K562 (cell line): Measurements from ENCODE around the gene ZNF853. TPM values are rescaled to one million over a fixed set of nuclear protein-coding genes. Genes with fewer than 3 reads are reported as not detected.

Source experiments
- ATAC-seq: fragments of 200-7000 bp; cut with Tn5 transposase; 3 replicates; pipeline ENCODE4 v1.9.1; 2020; ENCODE audit warnings: moderate library complexity
- BruUV-seq: library from RNA; stranded (reverse); fragments of 400-500 nt; replicated peaks from 2 replicates; lab custom pipeline; 2021; lab: Mats Ljungman, UMichigan
- CTCF ChIA-PET: fragments of 300-600 bp; formaldehyde crosslinking; extraction: SDS; loops from one replicate; lab custom pipeline; 2021; ENCODE audit warnings: low intra/inter-chr PET ratio; lab: Yijun Ruan, JAX
- POLR2A ChIA-PET: fragments of 300-600, 350-650 bp; sonication (Branson Sonifier 250); formaldehyde crosslinking; extraction: SDS; loops from one replicate; lab custom pipeline; 2021; ENCODE audit warnings: antibody characterized with exemption, inconsistent platforms; lab: Yijun Ruan, JAX
- DNase-seq, 4 experiments: peaks; one replicate each; pipeline versions ENCODE4 v3.0.0 to v3.0.0-alpha.2; 2011 to 2018; ENCODE audit warnings: low spot score in 3 of 4, mixed read lengths in 3 of 4; ENCODE audit errors: extremely low read depth in 1 of 4
- FAIRE-seq: peaks from 2 replicates; lab custom pipeline; 2011; peaks lifted over from hg19 to GRCh38; lab: Jason Lieb, UNC
- H2AFZ ChIP-seq: 2 replicates; pipeline ENCODE4 v1.6.0; 2011; ENCODE audit warnings: low read depth, low read length, control low read depth, inconsistent platforms
- H3K27ac ChIP-seq: fragments of 200-600 bp; 3 replicates; pipeline ENCODE4 v1.8.0; 2011; ENCODE audit warnings: low read depth, mild to moderate bottlenecking, control low read depth, inconsistent platforms, low read length, moderate library complexity, mixed read lengths; ENCODE audit errors: extremely low read depth
- H3K27me3 ChIP-seq, 2 experiments: fragments of 300-600 bp in 1 of 2; 2 replicates in 1 of 2; 3 replicates in 1 of 2; pipeline versions ENCODE4 v1.6.0 to v1.8.0; 2011; ENCODE audit warnings: inconsistent platforms in 2 of 2, low read length in 2 of 2, mild to moderate bottlenecking in 1 of 2, mixed read lengths in 1 of 2, moderate library complexity in 1 of 2; ENCODE audit not compliant: control insufficient read depth in 2 of 2, insufficient read depth in 2 of 2
- H3K36me3 ChIP-seq: fragments of 300-600 bp; 3 replicates; pipeline ENCODE4 v1.8.0; 2011; ENCODE audit warnings: mild to moderate bottlenecking, low read length, inconsistent platforms; ENCODE audit not compliant: control insufficient read depth, insufficient read depth
- H3K4me1 ChIP-seq, 2 experiments: fragments of 200-600 bp in 1 of 2; replicated peaks in 1 of 2; 2 replicates in 1 of 2; 3 replicates in 1 of 2; pipeline versions ENCODE4 v1.5.1 to v1.8.0; 2011; ENCODE audit warnings: inconsistent platforms in 2 of 2, low read length in 2 of 2, mild to moderate bottlenecking in 1 of 2, mixed read lengths in 1 of 2, moderate library complexity in 1 of 2; ENCODE audit not compliant: control insufficient read depth in 2 of 2, insufficient read depth in 2 of 2
- H3K4me2 ChIP-seq: 2 replicates; pipeline ENCODE4 v1.6.1; 2011; ENCODE audit warnings: low read length, control low read depth, inconsistent platforms, mixed read lengths; ENCODE audit not compliant: insufficient read depth
- H3K4me3 ChIP-seq: fragments of 200-600 bp; sonication (generic), shearing (Covaris generic); 2 replicates; pipeline ENCODE4 v1.5.1; 2016; ENCODE audit warnings: control low read depth, inconsistent platforms
- H3K79me2 ChIP-seq: fragments of 200-600 bp; 3 replicates; pipeline ENCODE4 v1.8.0; 2011; ENCODE audit warnings: low read length, inconsistent platforms; ENCODE audit not compliant: control insufficient read depth, insufficient read depth
- H3K9ac ChIP-seq, 2 experiments: 2 replicates each; pipeline versions ENCODE4 v1.6.0 to v1.6.1; 2011; ENCODE audit warnings: low read depth in 2 of 2, low read length in 2 of 2, control low read depth in 1 of 2, inconsistent platforms in 1 of 2, mild to moderate bottlenecking in 1 of 2, mixed read lengths in 1 of 2; ENCODE audit not compliant: insufficient read depth in 1 of 2
- H3K9me1 ChIP-seq: one replicate; pipeline ENCODE4 v1.6.0; 2011; ENCODE audit warnings: inconsistent platforms, mild to moderate bottlenecking, low read length, moderate library complexity; ENCODE audit not compliant: control insufficient read depth, insufficient read depth
- H3K9me3 ChIP-seq: replicated peaks from 2 replicates; pipeline ENCODE4 v1.5.1; 2011; ENCODE audit warnings: low read depth, low read length, inconsistent platforms; ENCODE audit not compliant: control insufficient read depth, insufficient read depth
- H4K20me1 ChIP-seq: replicated peaks from 2 replicates; pipeline ENCODE4 v1.6.1; 2011; ENCODE audit warnings: low read length, inconsistent platforms, mixed read lengths; ENCODE audit not compliant: control insufficient read depth, insufficient read depth
- ETV6 ChIP-seq, 3 experiments: fragments of 150-350 bp in 1 of 3; sonication (generic) in 1 of 3; formaldehyde crosslinking in 1 of 3; IDR thresholded peaks; 2 replicates each; pipeline versions ENCODE4 v1.6.1 to v1.8.0; 2014 to 2022; ENCODE audit warnings: borderline replicate concordance in 2 of 3, low read depth in 2 of 3, antibody characterized with exemption in 1 of 3, low read length in 1 of 3, mild to moderate bottlenecking in 1 of 3, missing genetic modification reagents in 1 of 3
- HDAC3 ChIP-seq: fragments of 450-650 bp; IDR thresholded peaks from 2 replicates; pipeline ENCODE4 v1.6.1; 2018; ENCODE audit warnings: borderline replicate concordance, mild to moderate bottlenecking, moderate library complexity; ENCODE audit not compliant: partially characterized antibody
- MAFG ChIP-seq: fragments of 450-650 bp; conservative IDR thresholded peaks from 2 replicates; pipeline ENCODE4 v1.6.1; 2016; ENCODE audit warnings: missing genetic modification characterization, missing compliant biosample characterization
- MED1 ChIP-seq: sonication (generic); formaldehyde crosslinking; IDR thresholded peaks from 2 replicates; pipeline ENCODE4 v1.8.1; 2023; ENCODE audit warnings: missing genetic modification reagents, borderline replicate concordance
- NKRF ChIP-seq: fragments of 450-650 bp; IDR thresholded peaks from 2 replicates; pipeline ENCODE4 v1.6.1; 2016; ENCODE audit warnings: borderline replicate concordance
- XRCC4 ChIP-seq: IDR thresholded peaks from one replicate; pipeline ENCODE4 v1.6.1; 2011; ENCODE audit not compliant: insufficient read depth, insufficient read length; ENCODE audit errors: extremely low read depth
- ZNF121 ChIP-seq: sonication (generic); formaldehyde crosslinking; conservative IDR thresholded peaks from 2 replicates; pipeline ENCODE4 v1.8.0; 2022; ENCODE audit warnings: missing genetic modification reagents
- ZNF24 ChIP-seq: fragments of 450-650 bp; IDR thresholded peaks from 2 replicates; pipeline ENCODE4 v1.6.1; 2016
- ZNF253 ChIP-seq: fragments of 250-450 bp; sonication (Bioruptor Pico); conservative IDR thresholded peaks from 2 replicates; pipeline ENCODE4 v1.6.1; 2021; ENCODE audit warnings: mild to moderate bottlenecking
- WGBS: fragments of 100-300 bp; shearing (Covaris generic); methylation state at CpG from one replicate; pipeline ENCODE4 v1.1.6; 2016; ENCODE audit warnings: low coverage, mixed read lengths; ENCODE audit not compliant: insufficient coverage; ENCODE audit errors: missing lambda C conversion rate; 5-methylcytosine and 5-hydroxymethylcytosine counted together
- in situ Hi-C: fragments of 300-500 bp; cut with MboI; formaldehyde crosslinking; loops from 4 replicates; pipeline ENCODE4 v1.15.0; 2018; ENCODE audit warnings: inconsistent platforms, mixed read lengths
- intact Hi-C: fragments of 100-400 bp; cut with micrococcal nuclease; formaldehyde crosslinking; loops from 2 replicates; pipeline ENCODE4 v1.14.2; 2022
- polyA plus RNA-seq, 8 experiments: library from polyadenylated mRNA; depleted of rRNA in 4 of 8; stranded (reverse) in 5 of 8; unstranded in 3 of 8; fragments of >200 nt; fragmentation: Nextera tagmentation in 2 of 8; fragmentation: Illumina TruSeq in 1 of 8; extraction: Ambion mirVana in 2 of 8; extraction: Trizol in 1 of 8; gene quantifications; 2 replicates each; pipeline versions ENCODE4 v1.2.1 to v1.2.3, GENCODE V29; 2011 to 2014; ENCODE audit warnings: inconsistent platforms in 1 of 8, missing spikeins in 1 of 8
- total RNA-seq, 7 experiments: library from RNA; depleted of rRNA in 6 of 7; stranded (reverse); fragments of >200 nt in 6 of 7; fragmentation: Illumina TruSeq in 2 of 7; extraction: Trizol in 2 of 7; gene quantifications; 2 replicates each; pipeline versions ENCODE4 v1.2.1 to v1.2.3, GENCODE V29; 2011 to 2021; ENCODE audit warnings: low replicate concordance in 1 of 7

ZNF853 gene
- total and polyA plus RNA-seq, 9 of the 15 experiments (the other 6 are each of a cell fraction or from before 2014, with no cell fraction given) = 0.03 TPM; not detected in 8

DNA sequence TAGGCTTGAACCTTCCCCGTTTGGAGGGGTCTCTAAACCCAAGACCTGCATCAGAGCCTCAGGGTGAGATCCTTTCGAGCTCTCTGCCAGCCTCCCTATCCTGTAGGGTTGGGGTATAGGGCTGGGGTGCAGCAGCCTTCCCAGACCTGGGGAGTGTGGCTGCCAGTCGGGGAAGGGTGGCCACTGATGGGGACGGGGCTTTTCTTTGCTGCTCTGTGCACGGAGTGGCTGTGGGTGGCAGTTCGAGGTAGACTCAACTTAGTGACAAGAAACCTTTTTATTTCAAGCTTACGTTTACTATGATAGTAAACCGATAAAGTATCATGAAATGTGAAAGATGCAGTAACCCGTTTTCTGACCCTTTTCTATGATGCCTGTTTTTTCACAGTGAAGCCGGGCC, 34.7 kb downstream of the ZNF853 start:
- Histone ChIP-seq H3K9ac (no peak overlapping the region), H3K9me3 (peaks cover 12% of the 10 kb centered on the region), H3K27ac (no peak overlapping the region), H2AFZ (no peak overlapping the region), H3K27me3 (no peaks in the 10 kb centered on the region), H3K4me2 (no peak overlapping the region), H3K4me3 (no peak overlapping the region), H4K20me1 (no peaks in the 10 kb centered on the region), H3K9me1 (no peaks in the 10 kb centered on the region), H3K36me3 (peaks cover 84% of the 10 kb centered on the region; the same call in 2 of the 3 replicates), H3K79me2 (0 out of 3 replicates have a peak, but pooled peaks cover 7% of the 10 kb centered on the region), H3K4me1 (no peaks in the 10 kb centered on the region; a peak in 1 of 5 replicates)
- DNase-seq (peak in 1 of 4 experiments; percentile 11), FAIRE-seq (no peak), ATAC-seq (no peak)
- CTCF ChIA-PET = no interaction called here
- WGBS = 99% methylated on average over 9 of the region's 10 CpGs
- BruUV-seq = no TSS peak
- intact Hi-C loops (no loop called here), in situ Hi-C loops (no loop called here)
- POLR2A ChIA-PET = interaction anchor here (1.1 to 1.8 kb wide), 2 partner anchors 9 to 12 kb away, joined by 4 to 5 read pairs; no protein-coding TSS in a partner anchor
- TF ChIP-seq MAFG (tag) (no peak), HDAC3 (no peak), MED1 (CRISPR knock-in tag) (no peak), ZNF24 (no peak), ZNF253 (CRISPR knock-in tag) (no peak), ZNF121 (CRISPR knock-in tag) (no peak), ETV6 (IDR thresholded peaks at IDR 0.05; ENCODE audit: borderline replicate concordance in 1 of 2, low read depth in 2 of 2, low read length in 1 of 2) (no peak), ETV6 (CRISPR knock-in tag; IDR thresholded peaks at IDR 0.05; ENCODE audit: borderline replicate concordance) (no peak), XRCC4 (no peak), NKRF (no peak)
